ENCODE measurements around the gene ASB5. TPM values are rescaled to one million over a fixed set of nuclear protein-coding genes. Genes with fewer than 3 reads are reported as not detected.
"Not testable (repeated sequence)": the region's sequence is repeated elsewhere in the genome, so short reads cannot be mapped to it uniquely, and the experiment has no call there.

ASB5 gene
- total and polyA plus RNA-seq, 4 donors, result 0.35 to 1.7 (median 0.44) TPM; not detected in 1

DNA sequence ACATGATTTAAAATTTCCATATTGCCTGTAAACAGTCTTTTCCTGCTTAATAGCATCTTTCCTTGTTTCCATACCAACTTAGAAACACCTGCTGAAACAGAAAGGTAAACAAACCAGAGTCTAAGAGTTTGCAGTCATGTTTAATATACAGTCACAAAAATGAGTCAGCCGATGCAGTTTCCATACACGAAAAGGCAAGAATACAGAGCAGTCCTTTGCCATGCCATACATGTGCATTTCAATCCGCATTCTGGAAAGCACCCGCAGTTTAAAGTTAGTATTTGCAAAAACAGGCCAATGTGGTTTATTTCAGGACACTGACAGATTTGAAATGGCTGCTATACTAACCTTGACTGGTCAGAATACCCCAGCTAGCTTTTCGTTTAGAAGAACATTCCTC, 32.1 kb downstream of the ASB5 start:
- Histone ChIP-seq H3K9me3 (ENCODE audit: control insufficient read depth, insufficient read depth, low read length) (no peaks in the 10 kb centered on the region), H3K4me1 (ENCODE audit: control insufficient read depth, insufficient read depth, low read length) (peaks cover 3% of the 10 kb centered on the region), H3K36me3 (ENCODE audit: control insufficient read depth, insufficient read depth, low read length) (no peaks in the 10 kb centered on the region), H3K27ac (ENCODE audit: low read depth, low read length) (no peak overlapping the region), H3K27me3 (ENCODE audit: control insufficient read depth, insufficient read depth, low read length) (no peaks in the 10 kb centered on the region), H3K4me3 (ENCODE audit: low read depth, low read length) (no peak overlapping the region)
- 89% methylated on average over 5 of the region's 5 CpGs for WGBS (ENCODE audit: insufficient coverage)
- DNase-seq (ENCODE audit: low read depth in 4 of 6, low spot score in 6 of 6), result peak in 1 of 6 donors; percentile 18

DNA sequence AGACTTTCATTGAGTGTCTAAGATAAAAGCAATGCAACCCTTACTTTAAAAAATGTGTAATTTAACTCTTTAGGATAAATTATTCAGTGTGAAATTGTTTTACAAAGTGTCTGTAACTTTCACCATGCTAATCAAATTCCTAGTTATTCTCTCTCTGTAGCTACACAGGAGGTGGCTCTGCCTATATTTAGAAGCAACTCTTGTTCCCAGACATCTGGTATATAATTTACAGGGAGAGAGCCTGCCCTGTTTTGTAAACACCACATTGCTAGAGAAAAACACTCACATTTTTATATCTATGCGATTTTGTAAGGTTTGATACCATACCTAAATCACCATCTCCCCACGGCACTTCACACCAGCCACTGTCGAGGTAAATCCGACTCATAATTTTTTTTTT, 38.2 kb downstream of the ASB5 start:
- H3K4me1 ChIP-seq (ENCODE audit: control insufficient read depth, insufficient read depth, low read length), result no peaks in the 10 kb centered on the region
- no peaks in the 10 kb centered on the region for H3K9me3 ChIP-seq (ENCODE audit: control insufficient read depth, insufficient read depth, low read length)
- DNase-seq (ENCODE audit: low read depth in 4 of 6, low spot score in 6 of 6), result peak in 2 of 6 donors; percentile 57 to 67
- H3K27ac ChIP-seq (ENCODE audit: low read depth, low read length), result no peak overlapping the region
- no peaks in the 10 kb centered on the region for H3K27me3 ChIP-seq (ENCODE audit: control insufficient read depth, insufficient read depth, low read length)
- H3K36me3 ChIP-seq (ENCODE audit: control insufficient read depth, insufficient read depth, low read length), result no peaks in the 10 kb centered on the region
- no peak overlapping the region for H3K4me3 ChIP-seq (ENCODE audit: low read depth, low read length)
- WGBS (ENCODE audit: insufficient coverage), result 43% methylated on average over 3 of the region's 4 CpGs

DNA sequence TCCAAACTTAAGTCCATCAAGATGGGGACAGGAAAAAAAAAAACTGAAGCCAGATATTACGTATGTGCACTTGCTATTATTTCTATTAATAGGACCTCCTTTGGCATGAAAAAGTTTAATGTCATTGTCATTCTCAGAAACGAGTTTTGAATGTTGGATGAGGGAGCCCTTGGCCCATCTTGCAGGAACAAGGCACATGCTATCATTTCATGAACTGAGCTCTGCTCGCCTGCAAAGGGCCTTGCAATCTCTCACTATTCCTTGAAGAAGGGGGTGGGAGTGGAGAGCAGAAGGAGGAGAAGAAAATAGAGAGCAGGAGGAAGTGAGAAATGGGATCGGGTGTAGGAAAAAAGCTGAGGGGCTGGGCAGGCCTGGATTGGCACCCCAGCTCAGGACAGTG, 39.4 kb downstream of the ASB5 start:
- Histone ChIP-seq H3K9me3 (ENCODE audit: control insufficient read depth, insufficient read depth, low read length) (no peaks in the 10 kb centered on the region), H3K27ac (ENCODE audit: low read depth, low read length) (no peak overlapping the region), H3K4me3 (ENCODE audit: low read depth, low read length) (no peak overlapping the region), H3K4me1 (ENCODE audit: control insufficient read depth, insufficient read depth, low read length) (no peaks in the 10 kb centered on the region), H3K36me3 (ENCODE audit: control insufficient read depth, insufficient read depth, low read length) (no peaks in the 10 kb centered on the region), H3K27me3 (ENCODE audit: control insufficient read depth, insufficient read depth, low read length) (no peaks in the 10 kb centered on the region)
- 85% methylated on average over 2 of the region's 4 CpGs for WGBS (ENCODE audit: insufficient coverage)
- peak in 1 of 6 donors; percentile 14 for DNase-seq (ENCODE audit: low read depth in 4 of 6, low spot score in 6 of 6)

DNA sequence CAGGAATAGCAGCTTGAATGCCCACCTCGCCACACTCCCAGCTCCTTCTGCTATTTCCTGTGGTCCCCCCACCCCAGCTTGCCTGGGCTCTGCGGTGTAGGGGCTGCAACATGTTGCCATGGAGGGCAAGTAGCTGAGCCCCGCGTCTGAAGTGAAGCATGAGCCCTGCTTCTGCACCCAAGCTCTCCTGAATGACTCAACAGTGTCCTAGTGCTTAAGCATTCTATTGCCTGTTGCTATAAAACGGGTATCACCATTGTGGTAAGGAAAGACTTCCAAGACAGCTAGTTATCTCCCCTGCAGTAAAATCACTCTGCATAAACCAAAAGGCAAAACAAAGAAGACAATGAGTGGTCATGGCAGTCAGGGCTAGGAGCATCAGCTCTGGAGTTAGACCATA, 42.3 kb downstream of the ASB5 start:
- Histone ChIP-seq H3K9me3 (ENCODE audit: control insufficient read depth, insufficient read depth, low read length) (no peaks in the 10 kb centered on the region), H3K27ac (ENCODE audit: low read depth, low read length) (no peak overlapping the region), H3K4me1 (ENCODE audit: control insufficient read depth, insufficient read depth, low read length) (no peaks in the 10 kb centered on the region), H3K4me3 (ENCODE audit: low read depth, low read length) (no peak overlapping the region), H3K27me3 (ENCODE audit: control insufficient read depth, insufficient read depth, low read length) (no peaks in the 10 kb centered on the region), H3K36me3 (ENCODE audit: control insufficient read depth, insufficient read depth, low read length) (no peaks in the 10 kb centered on the region)
- no peak for DNase-seq (ENCODE audit: low read depth in 4 of 6, low spot score in 6 of 6)
- 62% methylated on average over 3 of the region's 5 CpGs for WGBS (ENCODE audit: insufficient coverage)

DNA sequence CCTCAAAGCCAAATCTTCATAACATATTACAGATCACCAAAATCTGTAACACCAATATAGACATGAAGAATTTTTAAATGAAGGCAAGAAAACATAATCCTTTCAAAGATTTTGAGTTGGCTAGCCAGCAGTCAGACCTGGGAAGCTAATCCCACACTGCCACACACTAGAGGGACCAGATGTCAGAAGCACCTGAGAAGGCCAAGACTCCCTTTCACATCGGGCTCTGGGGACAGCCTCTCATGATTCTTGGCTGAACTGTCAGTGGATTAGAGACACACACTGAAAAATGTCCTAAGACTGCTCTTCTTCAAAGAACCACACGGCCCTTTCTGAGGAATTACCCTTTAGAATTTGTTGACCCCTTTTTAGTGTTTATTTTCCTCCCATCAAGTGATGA, 45.5 kb downstream of the ASB5 start:
- DNase-seq (ENCODE audit: low read depth in 4 of 6, low spot score in 6 of 6), result no peak
- H3K4me3 ChIP-seq (ENCODE audit: low read depth, low read length), result no peak overlapping the region
- no peaks in the 10 kb centered on the region for H3K36me3 ChIP-seq (ENCODE audit: control insufficient read depth, insufficient read depth, low read length)
- no peak overlapping the region for H3K27ac ChIP-seq (ENCODE audit: low read depth, low read length)
- H3K9me3 ChIP-seq (ENCODE audit: control insufficient read depth, insufficient read depth, low read length), result no peaks in the 10 kb centered on the region
- no peaks in the 10 kb centered on the region for H3K27me3 ChIP-seq (ENCODE audit: control insufficient read depth, insufficient read depth, low read length)
- H3K4me1 ChIP-seq (ENCODE audit: control insufficient read depth, insufficient read depth, low read length), result no peaks in the 10 kb centered on the region
- 40% methylated on average over 1 of the region's 2 CpGs for WGBS (ENCODE audit: insufficient coverage)

DNA sequence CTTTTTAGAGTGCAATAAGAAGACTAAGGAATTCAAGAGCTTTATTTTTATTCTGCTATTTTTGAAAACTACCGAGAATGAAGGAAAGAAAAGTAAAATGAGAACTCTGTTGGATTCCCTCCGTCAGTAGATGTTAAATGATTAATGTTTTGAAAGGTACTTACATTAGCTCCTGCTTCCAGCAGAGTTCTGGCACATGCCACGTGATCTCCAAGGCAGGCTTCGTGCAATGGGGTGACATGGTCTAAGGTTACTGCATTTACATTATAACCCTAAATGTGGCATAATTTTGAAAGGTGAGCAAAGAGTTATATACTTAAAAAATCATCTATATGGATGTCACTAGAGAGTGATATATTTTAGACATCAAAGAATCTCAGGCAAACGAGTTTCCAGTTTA, 46.9 kb downstream of the ASB5 start:
- H3K27ac ChIP-seq (ENCODE audit: low read depth, low read length), result no peak overlapping the region
- 61% methylated on average over 2 of the region's 5 CpGs for WGBS (ENCODE audit: insufficient coverage)
- DNase-seq (ENCODE audit: low read depth in 4 of 6, low spot score in 6 of 6), result no peak

DNA sequence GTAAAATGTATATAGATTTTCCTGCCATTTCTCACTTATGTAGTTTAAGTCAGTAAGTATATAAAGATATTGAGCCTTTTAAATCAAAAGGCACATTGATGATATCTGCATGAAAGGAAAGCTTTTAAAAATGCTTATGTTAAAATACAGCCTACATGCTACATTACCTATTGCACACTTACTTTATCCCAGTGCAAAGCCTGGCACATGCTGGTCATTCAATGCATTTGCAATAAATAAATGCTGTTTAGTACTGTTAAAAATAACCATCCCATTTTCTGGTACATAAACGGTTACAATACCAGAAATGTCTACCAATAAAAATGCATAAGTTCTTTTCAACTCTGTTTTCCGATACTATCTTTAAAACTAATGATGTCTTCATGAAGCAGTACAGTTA, 51.5 kb downstream of the ASB5 start:
- no CpG with 5 or more reads among the region's 2 CpGs for WGBS (ENCODE audit: insufficient coverage)
- Histone ChIP-seq H3K27ac (ENCODE audit: low read depth, low read length) (no peak overlapping the region), H3K9me3 (ENCODE audit: control insufficient read depth, insufficient read depth, low read length) (no peaks in the 10 kb centered on the region), H3K4me3 (ENCODE audit: low read depth, low read length) (no peak overlapping the region), H3K36me3 (ENCODE audit: control insufficient read depth, insufficient read depth, low read length) (no peaks in the 10 kb centered on the region), H3K4me1 (ENCODE audit: control insufficient read depth, insufficient read depth, low read length) (no peaks in the 10 kb centered on the region), H3K27me3 (ENCODE audit: control insufficient read depth, insufficient read depth, low read length) (no peaks in the 10 kb centered on the region)
- DNase-seq (ENCODE audit: low read depth in 4 of 6, low spot score in 6 of 6), result no peak

More for the DNA sequence above, 46.9 kb downstream of the ASB5 start:
- H3K4me1 ChIP-seq (ENCODE audit: control insufficient read depth, insufficient read depth, low read length), result no peaks in the 10 kb centered on the region
- H3K36me3 ChIP-seq (ENCODE audit: control insufficient read depth, insufficient read depth, low read length), result no peaks in the 10 kb centered on the region
- no peaks in the 10 kb centered on the region for H3K9me3 ChIP-seq (ENCODE audit: control insufficient read depth, insufficient read depth, low read length)
- H3K4me3 ChIP-seq (ENCODE audit: low read depth, low read length), result no peak overlapping the region
- H3K27me3 ChIP-seq (ENCODE audit: control insufficient read depth, insufficient read depth, low read length), result no peaks in the 10 kb centered on the region

DNA sequence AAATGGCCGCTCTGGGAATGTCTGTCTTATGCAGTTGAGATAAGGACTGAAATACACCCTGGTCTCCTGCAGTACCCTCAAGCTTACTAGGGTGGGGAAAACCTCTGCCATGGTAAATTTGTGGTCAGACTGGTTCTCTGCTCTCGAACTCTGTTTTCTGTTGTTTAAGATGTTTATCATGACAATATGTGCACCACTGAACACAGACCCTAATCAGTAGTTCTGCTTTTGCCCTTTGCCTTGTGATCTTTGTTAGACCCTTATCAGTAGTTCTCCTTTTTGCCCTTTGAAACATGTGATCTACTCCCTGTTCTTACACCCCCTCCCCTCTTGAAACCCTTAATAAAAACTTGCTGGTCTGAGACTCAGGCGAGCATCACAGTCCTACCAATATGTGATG, 56.7 kb downstream of the ASB5 start:
- H3K9me3 ChIP-seq (ENCODE audit: control insufficient read depth, insufficient read depth, low read length); H3K36me3 ChIP-seq (ENCODE audit: control insufficient read depth, insufficient read depth, low read length); H3K4me1 ChIP-seq (ENCODE audit: control insufficient read depth, insufficient read depth, low read length); H3K27me3 ChIP-seq (ENCODE audit: control insufficient read depth, insufficient read depth, low read length); H3K4me3 ChIP-seq (ENCODE audit: low read depth, low read length); H3K27ac ChIP-seq (ENCODE audit: low read depth, low read length); DNase-seq (ENCODE audit: low read depth in 4 of 6, low spot score in 6 of 6): not testable (repeated sequence)
- whole genome bisulfite sequencing (ENCODE audit: insufficient coverage), result 50% methylated on average over 1 of the region's 3 CpGs

DNA sequence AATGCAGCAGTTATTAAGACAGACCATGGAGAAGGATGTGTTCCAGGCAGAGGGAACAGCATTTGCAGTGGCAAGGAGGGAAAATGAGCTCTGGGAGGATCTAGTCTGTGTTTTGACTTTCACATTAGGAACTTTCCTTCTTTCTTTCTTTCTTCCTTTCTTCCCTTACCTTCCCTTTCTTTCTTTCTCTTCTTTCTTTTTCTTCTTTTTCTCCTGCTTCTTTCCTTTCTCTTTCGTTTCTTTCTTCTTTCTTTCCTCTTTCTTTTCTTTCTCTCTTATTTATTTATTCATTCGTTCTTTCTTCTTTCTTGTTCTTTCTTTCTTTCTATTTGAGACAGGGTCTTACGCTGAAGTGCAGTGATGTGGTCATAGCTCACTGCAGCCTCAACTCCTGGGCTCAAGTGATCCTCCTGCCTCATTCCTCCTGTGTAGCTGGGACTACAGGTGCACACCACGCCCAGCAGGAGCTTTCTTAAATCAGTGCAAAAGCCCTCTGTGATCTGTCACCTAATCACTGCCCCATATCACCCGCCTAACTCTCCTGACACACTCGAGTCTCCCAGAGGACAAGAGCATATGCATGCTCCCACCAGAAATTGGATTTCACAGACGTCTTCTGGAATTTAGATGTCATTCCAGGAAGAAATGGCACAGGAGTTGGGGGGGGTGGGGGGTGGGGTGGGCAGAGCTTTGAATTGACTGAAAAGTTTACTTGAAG, 58.3 kb downstream of the ASB5 start:
- Histone ChIP-seq H3K36me3 (ENCODE audit: control insufficient read depth, insufficient read depth, low read length) (no peaks in the 10 kb centered on the region), H3K27ac (ENCODE audit: low read depth, low read length) (no peak overlapping the region), H3K9me3 (ENCODE audit: control insufficient read depth, insufficient read depth, low read length) (no peaks in the 10 kb centered on the region), H3K4me3 (ENCODE audit: low read depth, low read length) (no peak overlapping the region), H3K27me3 (ENCODE audit: control insufficient read depth, insufficient read depth, low read length) (no peaks in the 10 kb centered on the region), H3K4me1 (ENCODE audit: control insufficient read depth, insufficient read depth, low read length) (no peaks in the 10 kb centered on the region)
- DNase-seq (ENCODE audit: low read depth in 4 of 6, low spot score in 6 of 6), result no peak
- 93% methylated on average over 5 of the region's 7 CpGs for WGBS (ENCODE audit: insufficient coverage)

DNA sequence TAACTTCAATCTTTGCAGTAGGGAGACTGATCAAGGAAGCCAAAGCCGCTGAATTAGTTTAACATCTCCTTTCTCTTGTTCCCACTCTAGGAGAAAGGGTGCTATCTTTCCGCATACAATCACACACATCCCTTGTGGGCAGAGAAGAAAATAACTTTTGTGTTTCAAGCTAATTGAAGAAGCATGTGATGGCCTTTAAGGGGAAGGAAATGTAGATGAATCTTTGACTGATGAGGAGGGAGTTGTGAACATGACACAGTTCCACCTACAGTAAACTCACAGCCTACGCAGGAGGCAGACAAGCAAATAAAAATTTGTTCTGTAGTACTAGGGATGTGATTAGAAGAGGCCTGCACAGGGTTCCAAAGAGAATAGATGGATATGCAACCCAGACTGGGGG, 58.9 kb downstream of the ASB5 start:
- H3K9me3 ChIP-seq (ENCODE audit: control insufficient read depth, insufficient read depth, low read length), result no peaks in the 10 kb centered on the region
- no CpG with 5 or more reads among the region's 3 CpGs for WGBS (ENCODE audit: insufficient coverage)
- no peaks in the 10 kb centered on the region for H3K36me3 ChIP-seq (ENCODE audit: control insufficient read depth, insufficient read depth, low read length)

More for the DNA sequence above, 58.9 kb downstream of the ASB5 start:
- no peak overlapping the region for H3K4me3 ChIP-seq (ENCODE audit: low read depth, low read length)
- no peak overlapping the region for H3K27ac ChIP-seq (ENCODE audit: low read depth, low read length)
- no peaks in the 10 kb centered on the region for H3K27me3 ChIP-seq (ENCODE audit: control insufficient read depth, insufficient read depth, low read length)
- H3K4me1 ChIP-seq (ENCODE audit: control insufficient read depth, insufficient read depth, low read length), result no peaks in the 10 kb centered on the region
- DNase-seq (ENCODE audit: low read depth in 4 of 6, low spot score in 6 of 6), result no peak

Measured in spinal cord (tissue), 10 donors.